WTC11 (cell line): ENCODE results near the gene ZNF229. TPM values are rescaled to one million over a fixed set of nuclear protein-coding genes. Genes with fewer than 3 reads are reported as not detected.
"Not testable (repeated sequence)": the region's sequence is repeated elsewhere in the genome, so short reads cannot be mapped to it uniquely, and the experiment has no call there.

Experiments used
- ATAC-seq: fragments of 200-7000 bp; cut with Tn5 transposase; 2 replicates; pipeline ENCODE4 v1.10.0; 2021; ENCODE audit warnings: mild to moderate bottlenecking, moderate library complexity
- CTCF ChIA-PET: fragments of 300-600 bp; sonication (Branson Sonifier 250); formaldehyde crosslinking; loops from one replicate; lab custom pipeline; 2021; ENCODE audit warnings: antibody characterized with exemption; lab: Charles Lee
- POLR2A ChIA-PET: fragments of 350-600 bp; sonication (Branson Sonifier 250); formaldehyde crosslinking; loops from one replicate; lab custom pipeline; 2021; ENCODE audit warnings: antibody characterized with exemption; lab: Charles Lee
- DNase-seq: peaks from one replicate; pipeline ENCODE4 v3.0.0; 2021; ENCODE audit warnings: low spot score
- H3K27ac Mint-ChIP-seq: 2 replicates; pipeline ENCODE4 v1.8.0; 2021; ENCODE audit warnings: mixed read lengths
- H3K27me3 Mint-ChIP-seq: 2 replicates; pipeline ENCODE4 v1.8.0; 2021; ENCODE audit warnings: low read depth, mild to moderate bottlenecking, moderate library complexity, mixed read lengths
- H3K36me3 Mint-ChIP-seq: 2 replicates; pipeline ENCODE4 v1.8.0; 2021; ENCODE audit warnings: mixed read lengths
- H3K4me1 Mint-ChIP-seq: 2 replicates; pipeline ENCODE4 v1.8.0; 2022; ENCODE audit warnings: mixed read lengths
- H3K4me3 Mint-ChIP-seq: 2 replicates; pipeline ENCODE4 v1.8.0; 2021; ENCODE audit warnings: mild to moderate bottlenecking, moderate library complexity, mixed read lengths
- H3K9me3 Mint-ChIP-seq: 2 replicates; pipeline ENCODE4 v1.8.0; 2021; ENCODE audit warnings: mixed read lengths
- ARID4B ChIP-seq: sonication (generic); formaldehyde crosslinking; IDR thresholded peaks from 2 replicates; pipeline ENCODE4 v1.8.0; 2023; ENCODE audit warnings: missing genetic modification reagents, mild to moderate bottlenecking, borderline replicate concordance
- E2F4 ChIP-seq: sonication (generic); formaldehyde crosslinking; IDR thresholded peaks from 2 replicates; pipeline ENCODE4 v1.8.1; 2022; ENCODE audit warnings: low read depth, mild to moderate bottlenecking, moderate library complexity, missing genetic modification reagents, borderline replicate concordance
- IRF2 ChIP-seq: sonication (generic); formaldehyde crosslinking; IDR thresholded peaks from 2 replicates; pipeline ENCODE4 v1.8.0; 2022; ENCODE audit warnings: low read depth, missing genetic modification reagents, borderline replicate concordance
- PRRX2 ChIP-seq: fragments of 250-450 bp; sonication (Bioruptor Pico); IDR thresholded peaks from 2 replicates; pipeline ENCODE4 v1.8.0; 2021; ENCODE audit warnings: mild to moderate bottlenecking
- SMAD3 ChIP-seq: sonication (generic); formaldehyde crosslinking; IDR thresholded peaks from 2 replicates; pipeline ENCODE4 v1.8.0; 2022; ENCODE audit warnings: missing genetic modification reagents, mild to moderate bottlenecking, borderline replicate concordance
- TEAD1 ChIP-seq: sonication (generic); formaldehyde crosslinking; IDR thresholded peaks from 2 replicates; pipeline ENCODE4 v1.8.0; 2022; ENCODE audit warnings: mild to moderate bottlenecking, missing genetic modification reagents
- ZNF138 ChIP-seq: sonication (generic); formaldehyde crosslinking; conservative IDR thresholded peaks from 2 replicates; pipeline ENCODE4 v1.8.1; 2022; ENCODE audit warnings: mild to moderate bottlenecking, moderate library complexity, missing genetic modification reagents
- ZNF219 ChIP-seq: sonication (generic); formaldehyde crosslinking; IDR thresholded peaks from 2 replicates; pipeline ENCODE4 v1.8.0; 2023; ENCODE audit warnings: missing genetic modification reagents, mild to moderate bottlenecking, borderline replicate concordance
- ZNF671 ChIP-seq: fragments of 250-450 bp; sonication (Bioruptor Pico); IDR thresholded peaks from 2 replicates; pipeline ENCODE4 v1.8.0; 2021; ENCODE audit warnings: mild to moderate bottlenecking
- total RNA-seq: library from RNA; stranded (reverse); gene quantifications from 3 replicates; pipeline ENCODE4 v1.2.3, GENCODE V29; 2021

The ZNF229 gene
- total RNA-seq, 1 experiment from 2014 or later, result 2.4 TPM

- POLR2A ChIA-PET, result no interaction called here
- no peak overlapping the region for H3K4me3 Mint-ChIP-seq
- no peaks in the 10 kb centered on the region for H3K4me1 Mint-ChIP-seq
- H3K27me3 Mint-ChIP-seq, result peaks cover 47% of the 10 kb centered on the region
- TF ChIP-seq ZNF219 (CRISPR knock-in tag) (no peak), E2F4 (CRISPR knock-in tag) (no peak), ARID4B (CRISPR knock-in tag) (no peak), TEAD1 (CRISPR knock-in tag) (no peak), PRRX2 (CRISPR knock-in tag) (no peak), IRF2 (CRISPR knock-in tag) (no peak), ZNF138 (no peak), SMAD3 (CRISPR knock-in tag) (no peak), ZNF671 (no peak)
- DNase-seq (no peak), ATAC-seq (no peak)
- CTCF ChIA-PET, result no interaction called here
- peaks cover 99% of the 10 kb centered on the region for H3K36me3 Mint-ChIP-seq
- H3K9me3 Mint-ChIP-seq, result peaks cover 98% of the 10 kb centered on the region
- no peak overlapping the region for H3K27ac Mint-ChIP-seq
Measured at GRCh38 chr19:44476559-44477408, 28.5 kb upstream of the ZNF229 start.

GRCh38 chr19:44468730-44469129 is 20.5 kb upstream of the ZNF229 start:
- POLR2A ChIA-PET, CTCF ChIA-PET, ATAC-seq, H3K4me3 Mint-ChIP-seq, H3K27ac Mint-ChIP-seq, DNase-seq, H3K4me1 Mint-ChIP-seq: not testable (repeated sequence)
- Mint-ChIP-seq H3K9me3 (peaks cover 93% of the 10 kb centered on the region), H3K27me3 (peaks cover 30% of the 10 kb centered on the region), H3K36me3 (peaks cover 73% of the 10 kb centered on the region)

GRCh38 chr19:44462600-44463286 is 14.5 kb upstream of the ZNF229 start:
- H3K4me3 Mint-ChIP-seq, ATAC-seq, H3K27me3 Mint-ChIP-seq, CTCF ChIA-PET, DNase-seq, H3K27ac Mint-ChIP-seq, POLR2A ChIA-PET, H3K4me1 Mint-ChIP-seq: not testable (repeated sequence)
- peaks cover 48% of the 10 kb centered on the region for H3K36me3 Mint-ChIP-seq
- H3K9me3 Mint-ChIP-seq, result peaks cover 74% of the 10 kb centered on the region

GRCh38 chr19:44456016-44456415 is 7.7 kb upstream of the ZNF229 start:
- H3K27ac Mint-ChIP-seq, ATAC-seq, POLR2A ChIA-PET, H3K4me1 Mint-ChIP-seq, DNase-seq, H3K4me3 Mint-ChIP-seq, CTCF ChIA-PET: not testable (repeated sequence)
- Mint-ChIP-seq H3K9me3 (peaks cover 62% of the 10 kb centered on the region), H3K27me3 (peaks cover 36% of the 10 kb centered on the region), H3K36me3 (peaks cover 49% of the 10 kb centered on the region)
